ENCODE data around the gene SYS1. TPM values are rescaled to one million over a fixed set of nuclear protein-coding genes. Genes with fewer than 3 reads are reported as not detected.

Gene SYS1
- total RNA-seq, 1 experiment from 2014 or later: 27.8 TPM

DNA sequence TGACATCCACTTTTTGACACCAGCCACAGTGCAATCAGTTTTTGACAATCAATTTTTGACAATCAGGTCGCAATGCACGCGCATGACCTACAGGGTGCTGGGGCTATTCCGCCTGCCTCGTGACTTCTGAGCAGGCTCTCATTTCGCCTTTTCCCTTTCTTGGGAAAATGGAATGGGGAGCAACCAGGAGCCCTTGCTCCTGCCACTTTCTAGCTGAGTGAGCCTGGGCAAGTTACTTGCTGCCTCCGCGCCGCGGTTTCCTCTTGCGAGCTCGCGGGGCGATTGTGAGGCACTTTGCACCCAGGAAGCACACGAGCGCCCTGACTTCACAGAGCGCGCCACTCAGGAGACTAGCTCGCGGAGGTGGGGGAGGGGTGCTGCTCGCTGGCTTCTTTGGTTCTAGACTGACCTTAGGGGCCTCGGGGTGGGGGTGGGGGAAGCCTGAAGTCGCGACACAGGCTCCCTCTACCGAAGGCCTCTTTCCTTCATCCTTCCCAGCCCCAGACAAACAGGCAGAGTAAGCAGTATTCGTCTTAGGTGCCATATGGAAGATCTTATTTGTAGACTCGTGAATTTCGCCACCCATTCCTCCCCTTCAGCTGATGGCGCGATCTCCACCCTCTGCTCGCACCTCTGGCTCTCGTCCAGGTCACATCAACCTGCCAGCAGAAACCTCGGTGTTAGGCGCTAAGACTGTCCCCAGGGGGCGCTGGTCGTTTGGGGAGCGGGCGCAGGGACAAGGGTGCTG is 10.6 kb downstream of the SYS1 start:
- Histone ChIP-seq H3K4me3 (no peak overlapping the region), H3K27ac (no peak overlapping the region), H3K4me1 (no peaks in the 10 kb centered on the region), H3K9me3 (replicated peaks) (no peaks in the 10 kb centered on the region), H3K27me3 (no peaks in the 10 kb centered on the region), H3K36me3 (peaks cover 2% of the 10 kb centered on the region; the same call in 1 of the 2 replicates)
- DNase-seq: peak; percentile 49 to 54

DNA sequence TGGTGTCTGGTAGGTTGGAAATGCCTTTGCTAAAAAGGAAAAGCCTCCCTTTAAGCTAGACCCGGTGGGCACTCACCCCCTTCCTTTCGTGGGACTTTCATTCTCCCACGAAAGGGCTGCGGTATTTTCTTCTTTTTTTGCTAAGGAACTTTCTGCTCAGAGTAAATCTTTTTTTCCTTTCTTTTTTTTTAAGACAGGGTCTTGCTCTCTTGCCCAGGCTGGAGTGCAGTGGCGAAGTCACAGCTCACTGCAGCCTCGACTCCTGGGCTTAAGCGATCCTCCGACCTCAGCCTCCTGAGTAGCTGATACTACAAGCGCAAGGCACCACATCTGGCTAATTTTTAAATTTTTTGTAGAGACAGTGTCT is 11.1 kb downstream of the SYS1 start:
- Histone ChIP-seq H3K27me3 (no peaks in the 10 kb centered on the region), H3K27ac (no peak overlapping the region), H3K4me1 (no peaks in the 10 kb centered on the region), H3K4me3 (no peak overlapping the region), H3K36me3 (peaks cover 2% of the 10 kb centered on the region; the same call in 1 of the 2 replicates), H3K9me3 (replicated peaks) (no peaks in the 10 kb centered on the region)
- DNase-seq: no peak

GRCh38 chr20:45374966-45375365 is 12.0 kb downstream of the SYS1 start:
- H3K27me3 ChIP-seq: no peaks in the 10 kb centered on the region
- peaks cover 2% of the 10 kb centered on the region; the same call in 1 of the 2 replicates for H3K36me3 ChIP-seq
- DNase-seq: no peak
- H3K4me3 ChIP-seq: no peak overlapping the region
- H3K27ac ChIP-seq: no peak overlapping the region
- no peaks in the 10 kb centered on the region for H3K9me3 ChIP-seq (replicated peaks)
- no peaks in the 10 kb centered on the region for H3K4me1 ChIP-seq

DNA sequence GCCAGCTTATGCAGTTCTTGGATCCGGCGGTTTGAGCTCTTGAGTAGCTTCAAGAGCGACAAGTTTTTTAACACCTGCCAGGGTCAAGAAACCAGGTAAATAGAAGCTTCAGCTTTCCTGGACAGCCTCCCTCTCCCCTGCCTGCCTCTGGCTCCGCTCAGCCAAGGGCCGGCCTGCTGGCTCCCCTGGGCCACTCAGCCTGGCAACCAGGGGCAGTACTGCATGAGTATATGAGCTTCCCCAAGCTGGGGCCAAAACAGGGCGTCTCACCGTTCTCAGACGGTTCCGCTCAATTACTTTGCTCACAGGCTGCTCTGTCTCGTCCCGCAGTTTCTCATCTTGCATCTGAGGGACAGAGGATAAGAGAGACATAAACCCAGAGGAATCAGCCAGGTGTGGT is 14.3 kb downstream of the SYS1 start:
- H3K36me3 ChIP-seq: no peaks in the 10 kb centered on the region

GRCh38 chr20:45378191-45378590 is 15.2 kb downstream of the SYS1 start, which contains the start of gene TP53TG5:
Gene TP53TG5, minus strand, starts transcription at chr20:45378325. Its CDS starts 89 bp downstream, at chr20:45378236.
- no peak within 1 kb of the TSS for H3K4me3 ChIP-seq
- no peaks in the 10 kb centered on the region for H3K9me3 ChIP-seq (replicated peaks)
- H3K36me3 ChIP-seq: no peaks in the 10 kb centered on the region
- DNase-seq: no peak
- H3K27ac ChIP-seq: no peak within 1 kb of the TSS
- no peaks in the 10 kb centered on the region for H3K4me1 ChIP-seq
- H3K27me3 ChIP-seq: no peaks in the 10 kb centered on the region; the same call in 1 of the 2 replicates

More for the DNA sequence above, 14.3 kb downstream of the SYS1 start:
- DNase-seq: no peak
- Histone ChIP-seq H3K27ac (no peak overlapping the region), H3K27me3 (no peaks in the 10 kb centered on the region; the same call in 1 of the 2 replicates), H3K4me3 (no peak overlapping the region), H3K4me1 (no peaks in the 10 kb centered on the region), H3K9me3 (replicated peaks) (no peaks in the 10 kb centered on the region)

DNA sequence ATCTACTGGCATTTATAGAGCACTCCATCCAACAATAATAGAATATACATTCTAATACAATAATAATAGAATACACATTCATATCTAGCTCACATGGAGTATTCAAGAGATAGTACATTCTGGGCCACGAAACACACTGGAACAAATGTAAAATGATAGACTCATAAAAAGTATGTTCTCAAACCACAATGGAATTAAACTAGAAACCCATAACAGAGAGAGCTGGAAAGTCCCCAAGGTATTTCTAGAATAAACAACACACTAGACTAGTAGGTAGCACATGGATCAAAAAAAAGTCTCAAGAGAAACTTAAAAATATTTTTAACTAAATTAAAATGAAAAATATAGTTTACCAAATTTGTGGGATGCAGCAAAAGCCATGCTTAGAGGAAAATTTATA is 24.3 kb downstream of the SYS1 start:
- no peak overlapping the region for H3K27ac ChIP-seq

DNA sequence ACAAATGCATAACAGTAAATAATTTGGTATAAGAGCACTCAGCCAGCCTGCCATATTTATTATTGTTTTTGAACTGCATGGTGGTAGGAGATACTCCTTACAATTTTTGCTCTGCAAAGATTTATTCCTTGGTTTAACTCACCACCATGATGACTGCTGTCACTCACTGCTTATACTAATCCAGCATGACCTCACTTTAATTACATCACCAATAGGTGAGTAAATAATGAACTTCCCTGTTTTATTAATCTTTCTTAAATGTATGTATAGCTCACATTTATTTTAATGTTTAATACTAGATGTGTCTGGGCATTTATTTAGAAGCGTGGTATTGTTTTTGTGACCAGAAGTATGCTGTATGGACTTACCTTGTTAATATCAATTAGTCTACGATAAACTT is 28.0 kb downstream of the SYS1 start:
- Histone ChIP-seq H3K27ac (no peak overlapping the region), H3K4me1 (no peaks in the 10 kb centered on the region), H3K36me3 (no peaks in the 10 kb centered on the region), H3K4me3 (no peak overlapping the region), H3K9me3 (replicated peaks) (no peaks in the 10 kb centered on the region), H3K27me3 (no peaks in the 10 kb centered on the region)
- no peak for DNase-seq

More for the DNA sequence above, 24.3 kb downstream of the SYS1 start:
- no peaks in the 10 kb centered on the region; the same call in 1 of the 2 replicates for H3K27me3 ChIP-seq
- H3K9me3 ChIP-seq (replicated peaks): no peaks in the 10 kb centered on the region
- H3K4me1 ChIP-seq: no peaks in the 10 kb centered on the region
- no peaks in the 10 kb centered on the region for H3K36me3 ChIP-seq
- no peak overlapping the region for H3K4me3 ChIP-seq
- no peak for DNase-seq

DNA sequence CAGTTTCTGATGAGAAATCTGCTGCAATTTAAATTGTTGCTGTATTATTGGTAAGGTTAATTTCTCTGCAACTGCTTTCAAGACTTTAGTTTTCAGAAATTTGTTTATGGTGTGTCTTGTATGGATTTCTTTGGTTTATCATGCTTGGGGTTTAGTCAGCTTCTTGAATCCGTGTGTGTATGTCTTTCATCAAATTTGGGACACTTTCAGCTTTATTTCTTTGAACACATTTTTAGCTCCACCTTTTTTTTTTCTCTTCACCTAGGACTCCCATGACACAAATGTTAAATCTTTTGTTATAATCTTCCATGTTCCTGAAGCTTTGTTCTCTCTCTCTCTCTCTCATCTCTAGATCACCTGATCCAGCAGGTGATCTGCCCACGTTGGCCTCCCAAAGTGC is 28.6 kb downstream of the SYS1 start:
- no peaks in the 10 kb centered on the region for H3K36me3 ChIP-seq
- no peaks in the 10 kb centered on the region for H3K27me3 ChIP-seq
- no peak overlapping the region for H3K27ac ChIP-seq
- H3K4me3 ChIP-seq: no peak overlapping the region
- no peak for DNase-seq
- no peaks in the 10 kb centered on the region for H3K9me3 ChIP-seq (replicated peaks)
- no peaks in the 10 kb centered on the region for H3K4me1 ChIP-seq

GRCh38 chr20:45392733-45393132 is 29.8 kb downstream of the SYS1 start:
- no peak overlapping the region for H3K4me3 ChIP-seq
- H3K27ac ChIP-seq: no peak overlapping the region
- H3K27me3 ChIP-seq: no peaks in the 10 kb centered on the region
- H3K9me3 ChIP-seq (replicated peaks): no peaks in the 10 kb centered on the region
- no peaks in the 10 kb centered on the region for H3K36me3 ChIP-seq
- no peak for DNase-seq
- H3K4me1 ChIP-seq: no peaks in the 10 kb centered on the region

DNA sequence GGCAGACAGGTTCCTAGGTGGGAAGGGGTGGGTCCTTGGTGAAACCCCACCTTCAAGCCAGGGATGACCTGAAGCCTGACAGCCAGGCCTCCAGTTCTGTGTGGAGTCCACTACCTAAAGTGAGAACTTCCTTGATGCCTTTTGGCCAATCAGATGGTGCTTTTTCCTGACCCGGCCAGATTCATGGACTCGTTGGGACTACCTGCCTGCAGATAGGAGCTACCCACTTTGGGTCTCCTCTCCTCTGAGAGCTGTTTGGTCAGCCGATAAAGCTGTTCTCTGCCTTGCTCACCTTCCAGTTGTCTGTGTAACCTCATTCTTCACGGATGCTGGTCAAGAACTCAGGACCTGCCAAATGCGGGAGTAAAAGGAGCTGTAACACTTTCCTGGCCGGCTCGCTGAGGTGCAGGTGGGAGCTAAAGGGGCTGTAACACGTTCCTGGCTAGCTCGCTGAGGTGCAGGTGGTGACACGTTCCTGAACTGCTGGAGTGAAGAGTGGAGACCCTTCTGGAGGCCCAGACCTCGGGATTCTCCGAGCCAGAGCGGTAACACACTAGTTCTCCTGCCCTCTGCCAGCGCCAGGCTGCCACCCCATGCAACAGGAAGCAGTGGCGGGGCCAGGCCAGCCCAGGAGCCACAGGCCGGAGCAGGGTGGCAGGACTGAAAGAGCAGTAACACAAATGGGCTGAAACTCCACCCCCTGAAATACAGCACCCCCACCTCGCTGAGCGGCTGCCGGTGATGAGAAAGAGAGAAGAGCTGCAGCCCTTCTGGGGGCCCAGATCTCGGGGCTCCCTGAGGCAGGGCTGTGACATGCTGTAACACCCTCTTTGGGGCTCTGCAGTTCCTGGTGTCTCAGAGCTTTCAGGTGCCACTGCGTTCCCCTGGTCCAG is 31.5 kb downstream of the SYS1 start:
- H3K36me3 ChIP-seq: no peaks in the 10 kb centered on the region
- H3K27ac ChIP-seq: no peak overlapping the region
- H3K9me3 ChIP-seq (replicated peaks): peaks cover 1% of the 10 kb centered on the region; the same call in 1 of the 2 replicates
- H3K4me1 ChIP-seq: no peaks in the 10 kb centered on the region
- no peaks in the 10 kb centered on the region for H3K27me3 ChIP-seq
- H3K4me3 ChIP-seq: no peak overlapping the region
- DNase-seq: no peak

GRCh38 chr20:45395114-45395415 is 32.1 kb downstream of the SYS1 start:
- no peak for DNase-seq
- peaks cover 7% of the 10 kb centered on the region; the same call in 1 of the 2 replicates for H3K9me3 ChIP-seq (replicated peaks)
- H3K27ac ChIP-seq: no peak overlapping the region
- H3K4me1 ChIP-seq: no peaks in the 10 kb centered on the region
- no peaks in the 10 kb centered on the region for H3K36me3 ChIP-seq
- no peaks in the 10 kb centered on the region for H3K27me3 ChIP-seq
- H3K4me3 ChIP-seq: no peak overlapping the region

DNA sequence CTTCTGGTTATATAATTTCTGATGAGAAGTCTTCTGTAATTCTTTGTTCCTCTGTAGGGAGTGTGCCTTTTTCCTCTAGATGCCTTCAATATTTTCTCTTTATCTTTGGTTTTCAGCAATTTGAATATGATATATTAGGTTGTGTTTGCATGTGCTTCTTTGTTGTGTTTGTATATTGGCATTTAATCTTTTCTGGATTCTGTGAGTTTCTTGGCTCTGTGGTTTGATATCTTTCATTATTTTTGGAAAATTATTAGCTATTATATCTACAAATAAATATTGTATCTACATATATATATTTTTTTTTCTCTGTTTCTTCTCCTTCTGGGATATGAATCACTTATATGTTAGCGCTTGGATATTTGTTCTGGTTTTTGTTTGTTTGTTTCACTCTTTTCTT is 36.1 kb downstream of the SYS1 start:
- Histone ChIP-seq H3K27me3 (no peaks in the 10 kb centered on the region), H3K9me3 (replicated peaks) (peaks cover 8% of the 10 kb centered on the region; the same call in 1 of the 2 replicates), H3K27ac (no peak overlapping the region), H3K4me1 (no peaks in the 10 kb centered on the region), H3K36me3 (no peaks in the 10 kb centered on the region), H3K4me3 (no peak overlapping the region)
- DNase-seq: no peak

DNA sequence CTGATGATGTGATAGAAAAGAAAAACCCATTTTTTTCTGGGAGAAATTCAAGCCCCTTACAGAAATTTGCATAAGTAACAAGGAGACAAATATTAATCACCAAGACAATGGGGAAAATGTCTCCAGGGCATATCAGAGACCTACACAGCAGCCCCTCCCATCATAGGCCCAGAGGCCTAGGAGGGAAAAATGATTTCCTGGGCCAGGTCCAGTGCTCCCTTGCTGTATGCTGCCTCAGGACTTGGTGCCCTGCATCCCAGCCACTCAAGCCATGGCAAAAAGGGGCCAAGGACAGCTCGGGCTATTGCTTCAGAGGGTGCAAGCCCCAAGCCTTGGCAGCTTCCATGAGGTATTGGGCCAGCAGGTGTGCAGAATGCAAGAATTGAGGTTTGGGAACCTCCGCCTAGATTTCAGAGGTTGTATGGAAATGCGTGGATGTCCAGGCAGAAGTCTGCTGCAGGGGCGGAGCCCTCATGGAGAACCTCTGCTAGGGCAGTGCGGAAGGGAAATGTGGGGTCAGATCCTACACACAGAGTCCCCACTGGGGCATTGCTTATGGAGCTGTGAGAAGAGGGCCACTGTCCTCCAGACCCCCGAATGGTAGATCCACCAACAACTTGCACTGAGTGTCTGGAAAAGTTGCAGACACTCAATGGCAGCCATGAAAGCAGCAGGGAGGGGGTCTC is 37.5 kb downstream of the SYS1 start:
- Histone ChIP-seq H3K9me3 (replicated peaks) (peaks cover 8% of the 10 kb centered on the region; the same call in 1 of the 2 replicates), H3K4me3 (no peak overlapping the region), H3K27ac (no peak overlapping the region), H3K4me1 (no peaks in the 10 kb centered on the region), H3K36me3 (no peaks in the 10 kb centered on the region), H3K27me3 (no peaks in the 10 kb centered on the region; the same call in 1 of the 2 replicates)
- DNase-seq: no peak

- Histone ChIP-seq H3K4me3 (no peak overlapping the region), H3K27me3 (no peaks in the 10 kb centered on the region; the same call in 1 of the 2 replicates), H3K36me3 (no peaks in the 10 kb centered on the region), H3K4me1 (no peaks in the 10 kb centered on the region), H3K9me3 (replicated peaks) (peaks cover 8% of the 10 kb centered on the region; the same call in 1 of the 2 replicates), H3K27ac (no peak overlapping the region)
- no peak for DNase-seq
Observed at GRCh38 chr20:45402946-45403345, 40.0 kb downstream of the SYS1 start.

DNA sequence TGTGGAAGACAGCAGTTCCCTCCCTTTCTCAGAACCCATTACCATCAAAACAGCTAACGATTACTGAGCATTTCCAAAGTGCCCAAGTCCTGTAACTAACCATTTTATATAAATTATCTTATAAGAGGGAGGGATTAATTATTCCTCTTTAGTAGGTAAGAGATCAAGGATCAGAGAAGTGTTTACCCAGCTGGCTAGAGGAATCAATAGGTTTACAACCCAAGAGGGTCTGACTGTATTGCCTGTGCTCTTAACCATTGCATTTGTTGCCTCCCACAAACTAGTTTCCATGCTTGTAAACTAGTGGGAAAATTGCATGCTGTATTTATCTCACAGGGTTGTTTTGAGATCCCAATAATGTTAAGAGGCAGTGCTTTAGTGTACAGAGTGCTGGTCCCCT is 41.5 kb downstream of the SYS1 start:
- no peak for DNase-seq
- Histone ChIP-seq H3K27me3 (no peaks in the 10 kb centered on the region; the same call in 1 of the 2 replicates), H3K9me3 (replicated peaks) (peaks cover 6% of the 10 kb centered on the region; the same call in 1 of the 2 replicates), H3K4me3 (no peak overlapping the region), H3K36me3 (no peaks in the 10 kb centered on the region), H3K27ac (no peak overlapping the region), H3K4me1 (no peaks in the 10 kb centered on the region)
